SK-N-SH (cell line): Measurements from ENCODE around the gene PROK2. TPM values are rescaled to one million over a fixed set of nuclear protein-coding genes. Genes with fewer than 3 reads are reported as not detected.

ENCODE experiments used
- CTCF ChIA-PET: fragments of 300-600, 350-600 bp; formaldehyde crosslinking; extraction: SDS; loops from one replicate; lab custom pipeline; 2021; lab: Yijun Ruan, JAX
- POLR2A ChIA-PET: fragments of 350-600 bp; sonication (Branson Sonifier 250); formaldehyde crosslinking; extraction: SDS; loops from one replicate; lab custom pipeline; 2020; ENCODE audit warnings: antibody characterized with exemption, inconsistent platforms; lab: Yijun Ruan, JAX
- DNase-seq: peaks from one replicate; pipeline ENCODE4 v3.0.0; 2012
- H2AFZ ChIP-seq: fragments of 200-600 bp; sonication (generic); 2 replicates; pipeline ENCODE4 v1.8.1; 2016; ENCODE audit warnings: antibody characterized with exemption, mild to moderate bottlenecking, low read depth
- H3F3A ChIP-seq: fragments of 200-600 bp; sonication (generic); replicated peaks from 2 replicates; pipeline ENCODE3; 2016; ENCODE audit warnings: antibody characterized with exemption, mild to moderate bottlenecking; ENCODE audit not compliant: insufficient read depth
- H3K27ac ChIP-seq, 2 experiments: fragments of 200-500 bp in 1 of 2; fragments of 200-600 bp in 1 of 2; sonication (Bioruptor generic) in 1 of 2; sonication (generic), shearing (Covaris generic) in 1 of 2; 2 replicates each; pipeline versions ENCODE4 v1.5.1 to v1.6.1; 2014 to 2016; ENCODE audit warnings: low read depth in 2 of 2, inconsistent platforms in 1 of 2, low read length in 1 of 2, mild to moderate bottlenecking in 1 of 2, mixed read lengths in 1 of 2
- H3K27me3 ChIP-seq: fragments of 200-600 bp; sonication (generic), shearing (Covaris generic); 2 replicates; pipeline ENCODE4 v1.6.1; 2016; ENCODE audit warnings: mixed run types; ENCODE audit not compliant: insufficient read depth
- H3K36me3 ChIP-seq, 2 experiments: fragments of 200-500 bp in 1 of 2; fragments of 200-600 bp in 1 of 2; sonication (Bioruptor generic) in 1 of 2; sonication (generic) in 1 of 2; replicated peaks in 1 of 2; 2 replicates each; pipeline versions ENCODE3 to v1.5.1; 2014 to 2016; ENCODE audit warnings: low read length in 1 of 2, mild to moderate bottlenecking in 1 of 2; ENCODE audit not compliant: insufficient read depth in 2 of 2, control insufficient read depth in 1 of 2
- H3K4me1 ChIP-seq, 2 experiments: fragments of 200-500 bp in 1 of 2; fragments of 200-600 bp in 1 of 2; sonication (Bioruptor generic) in 1 of 2; sonication (generic), shearing (Covaris generic) in 1 of 2; 2 replicates each; pipeline versions ENCODE4 v1.5.1 to v1.6.1; 2014 to 2016; ENCODE audit warnings: low read depth in 1 of 2, low read length in 1 of 2, mixed run types in 1 of 2; ENCODE audit not compliant: insufficient read depth in 2 of 2, control insufficient read depth in 1 of 2
- H3K4me2 ChIP-seq: fragments of 200-600 bp; sonication (generic), shearing (Covaris generic); 2 replicates; pipeline ENCODE4 v1.6.1; 2017; ENCODE audit warnings: mixed run types
- H3K4me3 ChIP-seq, 2 experiments: fragments of 200-500 bp in 1 of 2; fragments of 200-600 bp in 1 of 2; sonication (Bioruptor generic) in 1 of 2; sonication (generic), shearing (Covaris generic) in 1 of 2; 2 replicates each; pipeline versions ENCODE4 v1.5.1 to v1.8.1; 2014 to 2016; ENCODE audit warnings: low read depth in 2 of 2, inconsistent platforms in 1 of 2, low read length in 1 of 2, mild to moderate bottlenecking in 1 of 2, mixed read lengths in 1 of 2, moderate library complexity in 1 of 2
- H3K79me2 ChIP-seq: fragments of 200-600 bp; sonication (generic); 2 replicates; pipeline ENCODE4 v1.8.1; 2017; ENCODE audit warnings: mild to moderate bottlenecking; ENCODE audit not compliant: insufficient read depth
- H3K9ac ChIP-seq: fragments of 200-600 bp; sonication (generic); 2 replicates; pipeline ENCODE4 v1.6.1; 2017; ENCODE audit warnings: mixed run types
- H3K9me2 ChIP-seq: fragments of 200-600 bp; sonication (generic); 2 replicates; pipeline ENCODE4 v1.6.1; 2017; ENCODE audit warnings: mixed run types
- H3K9me3 ChIP-seq: fragments of 200-600 bp; sonication (generic); 2 replicates; pipeline ENCODE4 v1.6.1; 2017; ENCODE audit warnings: mixed run types, mild to moderate bottlenecking, moderate library complexity
- H4K20me1 ChIP-seq: fragments of 200-600 bp; sonication (generic); 2 replicates; pipeline ENCODE4 v1.6.1; 2017; ENCODE audit warnings: mild to moderate bottlenecking, mixed run types; ENCODE audit not compliant: insufficient read depth
- ELF1 ChIP-seq: IDR thresholded peaks from 2 replicates; pipeline ENCODE4 v1.4.0; 2012
- FOSL2 ChIP-seq: IDR thresholded peaks from 2 replicates; pipeline ENCODE4 v1.4.0; 2012; ENCODE audit warnings: low read depth, mild to moderate bottlenecking, moderate library complexity, borderline replicate concordance
- GATA2 ChIP-seq: sonication (generic); formaldehyde crosslinking; IDR thresholded peaks from 2 replicates; pipeline ENCODE4 v1.5.0; 2020; ENCODE audit warnings: mild to moderate bottlenecking, missing genetic modification reagents
- IRF3 ChIP-seq: fragments of 150-350 bp; IDR thresholded peaks from 2 replicates; pipeline ENCODE4 v1.6.1; 2016; ENCODE audit warnings: mild to moderate bottlenecking, low read depth, low read length
- JUND ChIP-seq: IDR thresholded peaks from 2 replicates; pipeline ENCODE4 v1.4.0; 2012
- MEF2A ChIP-seq: IDR thresholded peaks from 2 replicates; pipeline ENCODE4 v1.4.0; 2012; ENCODE audit warnings: low read depth, borderline replicate concordance
- REST ChIP-seq: IDR thresholded peaks from 2 replicates; pipeline ENCODE4 v1.6.1; 2012; ENCODE audit warnings: mild to moderate bottlenecking, low read depth, low read length, moderate library complexity
- RFX5 ChIP-seq: IDR thresholded peaks from 2 replicates; pipeline ENCODE4 v1.6.1; 2012; ENCODE audit warnings: mild to moderate bottlenecking, improper control_type of control experiment, low read length
- SIN3A ChIP-seq: IDR thresholded peaks from 2 replicates; pipeline ENCODE4 v1.6.1; 2012; ENCODE audit warnings: low read depth, mild to moderate bottlenecking, low read length, moderate library complexity, borderline replicate concordance
- SMC3 ChIP-seq: IDR thresholded peaks from 2 replicates; pipeline ENCODE4 v1.6.1; 2012; ENCODE audit warnings: low read depth, low read length, improper control_type of control experiment
- TEAD4 ChIP-seq: IDR thresholded peaks from 2 replicates; pipeline ENCODE4 v1.4.0; 2012; ENCODE audit warnings: mild to moderate bottlenecking, borderline replicate concordance; ENCODE audit not compliant: insufficient read depth
- WGBS: methylation state at CpG from one replicate; pipeline ENCODE4 v1.1.6; 2017; ENCODE audit warnings: low lambda C conversion rate; 5-methylcytosine and 5-hydroxymethylcytosine counted together
- polyA plus RNA-seq, 3 experiments: library from polyadenylated mRNA; depleted of rRNA; stranded (reverse); fragments of >200 nt; gene quantifications; 2 replicates each; pipeline ENCODE4 v1.2.3, GENCODE V29; 2012
- TF ChIP-seq, protein P1 (sequence below): IDR thresholded peaks from 2 replicates; pipeline ENCODE4 v1.4.0; 2012; ENCODE audit warnings: low read depth
- TF ChIP-seq, protein P2 (sequence below): IDR thresholded peaks from 2 replicates; pipeline ENCODE4 v1.4.0; 2012; ENCODE audit warnings: low read depth, borderline replicate concordance

PROK2 gene
- polyA plus RNA-seq, 1 of the 3 experiments (the other 2 are of a cell fraction): not detected

DNA sequence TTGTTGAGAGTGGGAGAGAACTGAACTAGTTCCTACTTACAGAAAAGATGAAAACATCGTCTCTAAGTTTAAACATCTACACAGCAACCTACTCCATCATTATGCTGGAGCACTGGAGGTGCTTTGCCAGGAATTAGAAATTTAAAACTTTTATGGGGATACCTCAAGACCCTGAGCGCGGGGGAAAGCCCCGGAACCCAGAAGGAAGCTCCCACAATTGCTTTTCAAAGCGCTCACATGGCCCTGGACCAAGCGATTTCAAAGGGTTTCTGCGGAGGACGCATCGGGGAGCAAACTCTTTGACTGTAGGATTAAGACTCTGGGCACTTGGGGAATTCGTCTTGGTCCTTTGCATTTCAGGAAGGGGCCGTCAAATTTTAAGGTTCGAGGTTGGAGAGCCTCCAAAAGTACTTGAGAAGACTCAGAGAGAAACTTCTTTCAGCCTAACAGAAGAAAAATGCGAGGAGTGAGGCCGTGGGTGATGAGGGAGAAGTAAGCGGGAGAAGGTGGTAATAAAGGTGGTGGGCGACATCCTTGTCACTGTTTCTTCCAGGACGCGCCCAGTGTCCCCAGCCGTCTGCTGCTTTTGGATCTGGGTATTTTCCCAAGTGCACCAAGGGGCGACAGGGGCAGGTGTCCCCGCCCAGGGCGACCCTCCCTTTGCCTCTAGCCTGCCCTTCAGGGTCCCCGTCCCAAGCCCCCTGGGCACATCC is 591 bp downstream of the PROK2 start (continued):
- TF ChIP-seq IRF3 (no peak), RFX5 (no peak), FOSL2 (no peak)
- TF ChIP-seq, all 33 proteins: peak for 0

DNA sequence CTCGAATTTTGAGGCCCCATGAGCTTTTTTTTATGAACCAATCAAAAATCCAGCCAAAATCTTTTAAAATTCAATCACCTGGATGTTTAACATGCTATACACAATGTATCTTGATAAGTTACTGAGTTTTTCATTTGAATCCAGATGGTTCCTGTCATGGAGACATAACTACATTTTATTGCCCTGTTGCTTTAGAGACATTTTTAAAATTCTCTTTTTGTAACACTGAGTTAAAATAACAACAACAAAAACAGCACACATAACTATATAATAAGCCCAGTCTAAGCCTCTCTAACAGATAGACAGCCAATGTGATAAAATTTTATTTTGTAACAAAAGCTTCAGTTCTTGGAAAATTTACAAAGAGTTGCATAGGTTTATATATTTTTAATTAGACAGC is 1.8 kb downstream of the PROK2 start:
- POLR2A ChIA-PET: no interaction called here
- H3K27me3 ChIP-seq: peaks cover 28% of the 10 kb centered on the region

GRCh38 chr3:71780430-71780829 is 4.5 kb downstream of the PROK2 start:
- Histone ChIP-seq H3K36me3 (no peaks in the 10 kb centered on the region), H3K27me3 (peaks cover 17% of the 10 kb centered on the region), H3K9me3 (no peaks in the 10 kb centered on the region), H3K4me1 (peaks cover 0 to 6% of the 10 kb centered on the region in 2 experiments; a peak in 1 of 4 replicates), H3K9me2 (no peaks in the 10 kb centered on the region), H3F3A (no peaks in the 10 kb centered on the region), H3K4me2 (no peak overlapping the region), H3K9ac (no peak overlapping the region), H3K79me2 (no peaks in the 10 kb centered on the region), H2AFZ (no peak overlapping the region)
- no peak for DNase-seq
- 32% methylated on average over 4 of the region's 4 CpGs for WGBS
- no peak for TF ChIP-seq REST
- no peak for TF ChIP-seq TEAD4
- TF ChIP-seq GATA2 (CRISPR knock-in tag): no peak
- TF ChIP-seq, protein P1, sequence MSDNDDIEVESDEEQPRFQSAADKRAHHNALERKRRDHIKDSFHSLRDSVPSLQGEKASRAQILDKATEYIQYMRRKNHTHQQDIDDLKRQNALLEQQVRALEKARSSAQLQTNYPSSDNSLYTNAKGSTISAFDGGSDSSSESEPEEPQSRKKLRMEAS: no peak
- TF ChIP-seq, all 33 proteins: peak for 0
- ChIA-PET CTCF (no interaction called here), POLR2A (interaction anchor here (0.6 kb wide), 1 partner anchor 28 kb away, joined by 3 read pairs; no protein-coding TSS in a partner anchor)
- Histone ChIP-seq H4K20me1 (no peaks in the 10 kb centered on the region), H3K27ac (no peak overlapping the region), H3K4me3 (no peak overlapping the region)

More for the DNA sequence above, 1.8 kb downstream of the PROK2 start:
- Histone ChIP-seq H3K9ac (no peak overlapping the region), H3K9me2 (no peaks in the 10 kb centered on the region), H3K4me2 (no peak overlapping the region), H2AFZ (no peak overlapping the region), H3K36me3 (no peaks in the 10 kb centered on the region), H3K27ac (no peak overlapping the region), H3K79me2 (no peaks in the 10 kb centered on the region), H4K20me1 (no peaks in the 10 kb centered on the region), H3K4me1 (peaks cover 0 to 6% of the 10 kb centered on the region in 2 experiments; a peak in 1 of 4 replicates), H3K4me3 (no peak overlapping the region), H3K9me3 (no peaks in the 10 kb centered on the region), H3F3A (no peaks in the 10 kb centered on the region)
- TF ChIP-seq FOSL2 (no peak), MEF2A (no peak), SIN3A (no peak), SMC3 (no peak), GATA2 (CRISPR knock-in tag) (no peak), ELF1 (no peak), JUND (no peak)
- TF ChIP-seq, protein P2, sequence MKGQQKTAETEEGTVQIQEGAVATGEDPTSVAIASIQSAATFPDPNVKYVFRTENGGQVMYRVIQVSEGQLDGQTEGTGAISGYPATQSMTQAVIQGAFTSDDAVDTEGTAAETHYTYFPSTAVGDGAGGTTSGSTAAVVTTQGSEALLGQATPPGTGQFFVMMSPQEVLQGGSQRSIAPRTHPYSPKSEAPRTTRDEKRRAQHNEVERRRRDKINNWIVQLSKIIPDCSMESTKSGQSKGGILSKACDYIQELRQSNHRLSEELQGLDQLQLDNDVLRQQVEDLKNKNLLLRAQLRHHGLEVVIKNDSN: no peak
- TF ChIP-seq, protein P1: no peak
- CTCF ChIA-PET: no interaction called here
- 13% methylated on average over 1 of the region's 1 CpG for WGBS
- DNase-seq: no peak
